ENCODE measurements around the gene MLLT10. TPM values are rescaled to one million over a fixed set of nuclear protein-coding genes. Genes with fewer than 3 reads are reported as not detected.
A peak's percentile ranks its signal among the peaks of the same experiment; 100 is the strongest.

The MLLT10 gene
- total RNA-seq, 1 experiment from 2014 or later: 72.3 TPM

- no peak overlapping the region for H3K9ac ChIP-seq (ENCODE audit: extremely low read depth, insufficient read length, low read length)
- no peaks in the 10 kb centered on the region for H3K23me2 ChIP-seq (ENCODE audit: insufficient read length, low read depth, low read length, poor library complexity, severe bottlenecking)
- H4K20me1 ChIP-seq (ENCODE audit: control insufficient read depth, insufficient read depth, insufficient read length): no peaks in the 10 kb centered on the region
- no CpG with 5 or more reads among the region's 7 CpGs for WGBS (ENCODE audit: extremely low coverage, insufficient read length, low lambda C conversion rate)
- no peak overlapping the region for H3K56ac ChIP-seq (ENCODE audit: insufficient read length, low read depth, low read length)
- no peaks in the 10 kb centered on the region for H3K79me1 ChIP-seq (ENCODE audit: insufficient read depth, low read depth, low read length, poor library complexity, severe bottlenecking)
- no peak overlapping the region for H2BK12ac ChIP-seq (ENCODE audit: insufficient read length, low read depth, low read length)
- no peak overlapping the region for H2AK5ac ChIP-seq (ENCODE audit: insufficient read length, low read length)
- no peak overlapping the region for H3T11ph ChIP-seq (ENCODE audit: low read length)
- Mint-ChIP-seq H3K36me3 (ENCODE audit: insufficient read depth in 1 of 3, low read depth in 3 of 3) (no peaks in the 10 kb centered on the region; a peak in 1 of 7 replicates), H3K27ac (peak overlapping the region in 1 of 3 experiments; percentile 48; a peak in 1 of 7 replicates), H3K4me1 (peaks cover 37 to 41% of the 10 kb centered on the region in 2 experiments), H3K4me3 (no peak overlapping the region; a peak in 1 of 5 replicates), H3K9me3 (no peaks in the 10 kb centered on the region; a peak in 1 of 5 replicates), H3K27me3 (ENCODE audit: low read depth) (no peaks in the 10 kb centered on the region)
- TF ChIP-seq CTCF (conservative IDR thresholded peaks at IDR 0.05): 0 out of 3 replicates have a peak, but pooled peaks have one; percentile 0
- H2AFZ ChIP-seq (ENCODE audit: low read length): no peak overlapping the region
- H4K91ac ChIP-seq (ENCODE audit: insufficient read length, low read depth, low read length): no peak overlapping the region
- no peak overlapping the region for H2BK15ac ChIP-seq (ENCODE audit: low read depth, low read length)
- H3K79me2 ChIP-seq (ENCODE audit: insufficient read depth, low read length): no peaks in the 10 kb centered on the region
- H2BK20ac ChIP-seq (ENCODE audit: low read depth, low read length, poor library complexity, severe bottlenecking): no peak overlapping the region
- no peak overlapping the region for H3K4me2 ChIP-seq (ENCODE audit: insufficient read depth, insufficient read length, low read length)
- H3K9me3 ChIP-seq (ENCODE audit: control insufficient read depth, low read depth, low read length): no peaks in the 10 kb centered on the region
- H3K4ac ChIP-seq (ENCODE audit: low read depth, low read length): no peak overlapping the region
- no peaks in the 10 kb centered on the region for H3K27me3 ChIP-seq (ENCODE audit: insufficient read depth, low read length)
- no peak overlapping the region for H2BK5ac ChIP-seq (ENCODE audit: insufficient read length, low read length)
- no peak for DNase-seq
- H3K23ac ChIP-seq (ENCODE audit: insufficient read length, low read depth, low read length): no peak overlapping the region
- H3K27ac ChIP-seq (ENCODE audit: insufficient read length, low read depth, low read length): no peak overlapping the region
- no peak overlapping the region for H4K5ac ChIP-seq (ENCODE audit: insufficient read length, low read depth, low read length)
- no peak overlapping the region for H2BK120ac ChIP-seq (ENCODE audit: low read depth, low read length, poor library complexity, severe bottlenecking)
- H4K8ac ChIP-seq (replicated peaks; ENCODE audit: insufficient read length, low read depth, low read length): no peak overlapping the region
- no peaks in the 10 kb centered on the region; the same call in 1 of the 2 replicates for H3K4me1 ChIP-seq (ENCODE audit: insufficient read depth, low read length)
- no peak overlapping the region for H3K18ac ChIP-seq (ENCODE audit: insufficient read length, low read depth, low read length)
- H3K14ac ChIP-seq (ENCODE audit: insufficient read depth, low read length): no peak overlapping the region
These were observed 224.7 kb downstream of the MLLT10 start for GRCh38 chr10:21758696-21759095.
